ENCODE measurements around the gene CADPS2.

- TF ChIP-seq GLIS3 (CRISPR knock-in tag; IDR thresholded peaks at IDR 0.05) (no peak), ZNF565 (CRISPR knock-in tag; conservative IDR thresholded peaks at IDR 0.05; ENCODE audit: low read depth) (no peak), CSDC2 (CRISPR knock-in tag; IDR thresholded peaks at IDR 0.05) (no peak), TSHZ2 (CRISPR knock-in tag; IDR thresholded peaks at IDR 0.05) (no peak)
These were observed 95.7 kb downstream of the CADPS2 start for GRCh38 chr7:122790591-122790990.

All from SK-N-SH treated with all-trans-retinoic acid at 6 μM for 48 hours (cell line).